T-helper 17 cell (primary cell): ENCODE measurements around the gene CDC14C. TPM values are rescaled to one million over a fixed set of nuclear protein-coding genes. Genes with fewer than 3 reads are reported as not detected.

Experiments
- ATAC-seq: fragments of 150-1000 bp; cut with Tn5 transposase; 2 replicates; pipeline ENCODE4 v1.10.0; 2021; ENCODE audit warnings: mild to moderate bottlenecking, moderate library complexity
- DNase-seq, 3 donors: peaks; one replicate each; pipeline versions ENCODE4 v3.0.0 to v3.0.0-alpha.2; 2020 to 2021
- H3K9me3 ChIP-seq: one replicate; pipeline ENCODE4 v1.7.0; 2013; ENCODE audit warnings: low read length, mild to moderate bottlenecking; ENCODE audit not compliant: control insufficient read depth, poor library complexity, severe bottlenecking
- H3K27ac Mint-ChIP-seq: one replicate; pipeline ENCODE4 v1.8.0; 2022; ENCODE audit warnings: mild to moderate bottlenecking, moderate library complexity, mixed read lengths
- H3K27me3 Mint-ChIP-seq: one replicate; pipeline ENCODE4 v1.8.0; 2022; ENCODE audit warnings: mixed read lengths
- H3K36me3 Mint-ChIP-seq: one replicate; pipeline ENCODE4 v1.8.0; 2022; ENCODE audit warnings: low read depth, mixed read lengths
- H3K4me1 Mint-ChIP-seq: one replicate; pipeline ENCODE4 v1.8.0; 2022; ENCODE audit warnings: mild to moderate bottlenecking, mixed read lengths
- H3K4me3 Mint-ChIP-seq: one replicate; pipeline ENCODE4 v1.8.0; 2022; ENCODE audit warnings: mild to moderate bottlenecking, moderate library complexity, mixed read lengths
- total RNA-seq, 4 donors: library from RNA in 2 of 4; stranded (reverse) in 2 of 4; gene quantifications; one replicate each; pipeline ENCODE4 v1.2.3 and lab custom pipeline; 2022 to 2026

Gene CDC14C
- total RNA-seq, 2 donors from 2014 or later, result not detected

- Mint-ChIP-seq H3K36me3 (no peaks in the 10 kb centered on the region), H3K27me3 (no peaks in the 10 kb centered on the region), H3K4me1 (no peaks in the 10 kb centered on the region), H3K27ac (no peak overlapping the region), H3K4me3 (no peak overlapping the region)
- ATAC-seq (no peak), DNase-seq (no peak)
- H3K9me3 ChIP-seq, result no peaks in the 10 kb centered on the region
Measured at GRCh38 chr7:48933549-48934085, 9.3 kb downstream of the CDC14C start.

- H3K9me3 ChIP-seq, result no peaks in the 10 kb centered on the region
- ATAC-seq, result no peak
- DNase-seq, result no peak
Measured at GRCh38 chr7:48938539-48939295, 14.4 kb downstream of the CDC14C start.

GRCh38 chr7:48943279-48943990, 19.1 kb downstream of the CDC14C start:
- no peak overlapping the region for H3K4me3 Mint-ChIP-seq
- H3K9me3 ChIP-seq, result no peaks in the 10 kb centered on the region
- DNase-seq (no peak), ATAC-seq (no peak)
- H3K4me1 Mint-ChIP-seq, result no peaks in the 10 kb centered on the region
- H3K27me3 Mint-ChIP-seq, result no peaks in the 10 kb centered on the region
- H3K27ac Mint-ChIP-seq, result no peak overlapping the region
- H3K36me3 Mint-ChIP-seq, result no peaks in the 10 kb centered on the region

More at GRCh38 chr7:48938539-48939295, 14.4 kb downstream of the CDC14C start:
- H3K4me1 Mint-ChIP-seq, result no peaks in the 10 kb centered on the region
- H3K36me3 Mint-ChIP-seq, result no peaks in the 10 kb centered on the region
- H3K27me3 Mint-ChIP-seq, result no peaks in the 10 kb centered on the region
- no peak overlapping the region for H3K27ac Mint-ChIP-seq
- no peak overlapping the region for H3K4me3 Mint-ChIP-seq

- Mint-ChIP-seq H3K27ac (no peak overlapping the region), H3K4me3 (no peak overlapping the region)
- ATAC-seq, result no peak
Measured at GRCh38 chr7:48955916-48956315, 31.6 kb downstream of the CDC14C start.

GRCh38 chr7:48959676-48960075, 35.3 kb downstream of the CDC14C start:
- H3K9me3 ChIP-seq, result no peaks in the 10 kb centered on the region
- Mint-ChIP-seq H3K36me3 (no peaks in the 10 kb centered on the region), H3K4me3 (no peak overlapping the region)

More at GRCh38 chr7:48955916-48956315, 31.6 kb downstream of the CDC14C start:
- Mint-ChIP-seq H3K36me3 (no peaks in the 10 kb centered on the region), H3K4me1 (no peaks in the 10 kb centered on the region), H3K27me3 (no peaks in the 10 kb centered on the region)
- no peaks in the 10 kb centered on the region for H3K9me3 ChIP-seq
- DNase-seq, result no peak

GRCh38 chr7:48962821-48963505, 38.6 kb downstream of the CDC14C start:
- no peaks in the 10 kb centered on the region for H3K27me3 Mint-ChIP-seq
- no peak overlapping the region for H3K4me3 Mint-ChIP-seq
- no peak for DNase-seq
- no peaks in the 10 kb centered on the region for H3K36me3 Mint-ChIP-seq
- H3K9me3 ChIP-seq, result no peaks in the 10 kb centered on the region
- no peaks in the 10 kb centered on the region for H3K4me1 Mint-ChIP-seq
- H3K27ac Mint-ChIP-seq, result no peak overlapping the region
- no peak for ATAC-seq

More at GRCh38 chr7:48959676-48960075, 35.3 kb downstream of the CDC14C start:
- Mint-ChIP-seq H3K27me3 (no peaks in the 10 kb centered on the region), H3K4me1 (no peaks in the 10 kb centered on the region), H3K27ac (no peak overlapping the region)
- no peak for ATAC-seq
- no peak for DNase-seq

- Mint-ChIP-seq H3K4me3 (no peak overlapping the region), H3K36me3 (no peaks in the 10 kb centered on the region), H3K4me1 (no peaks in the 10 kb centered on the region), H3K27ac (no peak overlapping the region), H3K27me3 (no peaks in the 10 kb centered on the region)
- ATAC-seq, result no peak
- H3K9me3 ChIP-seq, result peaks cover 2% of the 10 kb centered on the region
- no peak for DNase-seq
Measured at GRCh38 chr7:48964074-48964473, 39.7 kb downstream of the CDC14C start.

GRCh38 chr7:48971173-48971572, 46.8 kb downstream of the CDC14C start:
- H3K27me3 Mint-ChIP-seq, result no peaks in the 10 kb centered on the region
- no peak overlapping the region for H3K4me3 Mint-ChIP-seq
- no peak for ATAC-seq
- DNase-seq, result no peak
- peaks cover 2% of the 10 kb centered on the region for H3K9me3 ChIP-seq
- no peaks in the 10 kb centered on the region for H3K4me1 Mint-ChIP-seq
- no peak overlapping the region for H3K27ac Mint-ChIP-seq
- no peaks in the 10 kb centered on the region for H3K36me3 Mint-ChIP-seq

- H3K27ac Mint-ChIP-seq, result no peak overlapping the region
- no peak for DNase-seq
- no peaks in the 10 kb centered on the region for H3K4me1 Mint-ChIP-seq
- H3K9me3 ChIP-seq, result no peaks in the 10 kb centered on the region
- no peaks in the 10 kb centered on the region for H3K36me3 Mint-ChIP-seq
- no peak for ATAC-seq
- no peak overlapping the region for H3K4me3 Mint-ChIP-seq
- no peaks in the 10 kb centered on the region for H3K27me3 Mint-ChIP-seq
Measured at GRCh38 chr7:48976253-48976652, 51.9 kb downstream of the CDC14C start.

GRCh38 chr7:48976850-48977249, 52.5 kb downstream of the CDC14C start:
- Mint-ChIP-seq H3K27me3 (no peaks in the 10 kb centered on the region), H3K4me3 (no peak overlapping the region), H3K4me1 (no peaks in the 10 kb centered on the region), H3K27ac (no peak overlapping the region), H3K36me3 (no peaks in the 10 kb centered on the region)
- DNase-seq (no peak), ATAC-seq (no peak)
- H3K9me3 ChIP-seq, result no peaks in the 10 kb centered on the region
